ENCODE measurements around the gene OPTC. TPM values are rescaled to one million over a fixed set of nuclear protein-coding genes. Genes with fewer than 3 reads are reported as not detected.

Gene OPTC
- total RNA-seq, 1 donor from 2014 or later, result not detected

DNA sequence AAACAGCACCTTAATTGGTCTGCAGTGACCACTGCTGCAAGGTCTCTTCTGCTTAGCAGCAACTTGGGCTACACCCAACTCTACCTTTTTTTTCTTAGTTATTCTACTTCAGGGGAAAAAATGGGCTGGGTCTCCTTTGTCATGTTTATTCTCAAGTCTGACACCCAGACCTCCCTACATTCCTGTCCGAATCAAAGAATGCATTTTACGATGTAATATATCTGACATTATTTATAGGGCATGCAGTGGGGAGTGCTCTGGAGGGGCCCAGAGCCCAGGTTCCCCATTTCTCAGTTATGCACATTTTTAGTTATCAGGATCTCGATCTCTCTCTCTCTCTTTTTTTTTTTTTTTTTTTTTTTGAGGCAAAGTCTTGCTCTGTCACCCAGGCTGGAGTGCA, 50.5 kb downstream of the OPTC start:
- no peak overlapping the region for H2AFZ ChIP-seq (ENCODE audit: low read depth, low read length)
- H3K79me2 ChIP-seq (ENCODE audit: insufficient read depth, low read length), result no peaks in the 10 kb centered on the region
- FAIRE-seq (no peak), DNase-seq (ENCODE audit: low read depth) (no peak)
- no peaks in the 10 kb centered on the region for H3K27me3 ChIP-seq (ENCODE audit: insufficient read depth, low read length)
- Mint-ChIP-seq H3K9me3 (ENCODE audit: unreplicated experiment) (no peaks in the 10 kb centered on the region), H3K4me3 (ENCODE audit: unreplicated experiment) (no peak overlapping the region), H3K4me1 (ENCODE audit: low read depth, unreplicated experiment) (peaks cover 4% of the 10 kb centered on the region), H3K36me3 (ENCODE audit: low read depth, unreplicated experiment) (no peaks in the 10 kb centered on the region), H3K27me3 (ENCODE audit: low read depth, unreplicated experiment) (peaks cover 9% of the 10 kb centered on the region), H3K27ac (ENCODE audit: unreplicated experiment) (no peak overlapping the region)
- no peak overlapping the region for H3K27ac ChIP-seq (ENCODE audit: low read depth, low read length)
- no peak overlapping the region for H3K4me3 ChIP-seq (ENCODE audit: insufficient read depth, low read depth, low read length)
- H3K9ac ChIP-seq (ENCODE audit: low read length), result no peak overlapping the region
- no peak overlapping the region for H3K4me2 ChIP-seq (ENCODE audit: low read length)
- no peaks in the 10 kb centered on the region for H3K4me1 ChIP-seq (ENCODE audit: insufficient read depth, low read length)
- no peaks in the 10 kb centered on the region for H3K9me3 ChIP-seq (ENCODE audit: insufficient read depth, low read depth, low read length)
- H4K20me1 ChIP-seq (ENCODE audit: insufficient read depth, low read length), result no peaks in the 10 kb centered on the region
- no peak for TF ChIP-seq EZH2 (IDR thresholded peaks at IDR 0.05; ENCODE audit: insufficient read depth, low read length)
- no peak for TF ChIP-seq CTCF (IDR thresholded peaks at IDR 0.05; ENCODE audit: insufficient read depth, low read depth, low read length)
- no peaks in the 10 kb centered on the region for H3K36me3 ChIP-seq (ENCODE audit: insufficient read depth, low read length)

- H3K27me3 Mint-ChIP-seq (ENCODE audit: low read depth, unreplicated experiment), result peaks cover 7% of the 10 kb centered on the region
- no peak overlapping the region for H3K4me3 Mint-ChIP-seq (ENCODE audit: unreplicated experiment)
- H3K36me3 Mint-ChIP-seq (ENCODE audit: low read depth, unreplicated experiment), result no peaks in the 10 kb centered on the region
- Histone ChIP-seq H3K79me2 (ENCODE audit: insufficient read depth, low read length) (no peaks in the 10 kb centered on the region), H3K4me2 (ENCODE audit: low read length) (no peak overlapping the region), H4K20me1 (ENCODE audit: insufficient read depth, low read length) (no peaks in the 10 kb centered on the region), H3K27me3 (ENCODE audit: insufficient read depth, low read length) (no peaks in the 10 kb centered on the region), H3K9ac (ENCODE audit: low read length) (no peak overlapping the region), H3K9me3 (ENCODE audit: insufficient read depth, low read depth, low read length) (no peaks in the 10 kb centered on the region), H3K36me3 (ENCODE audit: insufficient read depth, low read length) (no peaks in the 10 kb centered on the region), H3K27ac (ENCODE audit: low read depth, low read length) (no peak overlapping the region), H3K4me1 (ENCODE audit: insufficient read depth, low read length) (no peaks in the 10 kb centered on the region), H3K4me3 (ENCODE audit: insufficient read depth, low read depth, low read length) (no peak overlapping the region), H2AFZ (ENCODE audit: low read depth, low read length) (no peak overlapping the region)
- no peaks in the 10 kb centered on the region for H3K9me3 Mint-ChIP-seq (ENCODE audit: unreplicated experiment)
- DNase-seq (ENCODE audit: low read depth) (no peak), FAIRE-seq (no peak)
- no peak for TF ChIP-seq EZH2 (IDR thresholded peaks at IDR 0.05; ENCODE audit: insufficient read depth, low read length)
- TF ChIP-seq CTCF (IDR thresholded peaks at IDR 0.05; ENCODE audit: insufficient read depth, low read depth, low read length), result no peak
- H3K4me1 Mint-ChIP-seq (ENCODE audit: low read depth, unreplicated experiment), result peaks cover 4% of the 10 kb centered on the region
- no peak overlapping the region for H3K27ac Mint-ChIP-seq (ENCODE audit: unreplicated experiment)
Observed at GRCh38 chr1:203544978-203545816, 51.2 kb downstream of the OPTC start.

GRCh38 chr1:203546274-203546673, 52.3 kb downstream of the OPTC start:
- H2AFZ ChIP-seq (ENCODE audit: low read depth, low read length), result no peak overlapping the region
- H3K4me3 Mint-ChIP-seq (ENCODE audit: unreplicated experiment), result no peak overlapping the region
- no peaks in the 10 kb centered on the region for H3K27me3 ChIP-seq (ENCODE audit: insufficient read depth, low read length)
- FAIRE-seq (no peak), DNase-seq (ENCODE audit: low read depth) (no peak)
- no peaks in the 10 kb centered on the region for H3K9me3 ChIP-seq (ENCODE audit: insufficient read depth, low read depth, low read length)
- no peaks in the 10 kb centered on the region for H3K79me2 ChIP-seq (ENCODE audit: insufficient read depth, low read length)
- H3K27ac Mint-ChIP-seq (ENCODE audit: unreplicated experiment), result no peak overlapping the region
- no peaks in the 10 kb centered on the region for H3K36me3 ChIP-seq (ENCODE audit: insufficient read depth, low read length)
- peaks cover 4% of the 10 kb centered on the region for H3K4me1 Mint-ChIP-seq (ENCODE audit: low read depth, unreplicated experiment)
- no peak overlapping the region for H3K27ac ChIP-seq (ENCODE audit: low read depth, low read length)
- H3K36me3 Mint-ChIP-seq (ENCODE audit: low read depth, unreplicated experiment), result no peaks in the 10 kb centered on the region
- H3K4me1 ChIP-seq (ENCODE audit: insufficient read depth, low read length), result no peaks in the 10 kb centered on the region
- TF ChIP-seq EZH2 (IDR thresholded peaks at IDR 0.05; ENCODE audit: insufficient read depth, low read length), result no peak
- no peak for TF ChIP-seq CTCF (IDR thresholded peaks at IDR 0.05; ENCODE audit: insufficient read depth, low read depth, low read length)
- H3K4me3 ChIP-seq (ENCODE audit: insufficient read depth, low read depth, low read length), result no peak overlapping the region
- no peaks in the 10 kb centered on the region for H4K20me1 ChIP-seq (ENCODE audit: insufficient read depth, low read length)
- no peak overlapping the region for H3K4me2 ChIP-seq (ENCODE audit: low read length)
- no peaks in the 10 kb centered on the region for H3K9me3 Mint-ChIP-seq (ENCODE audit: unreplicated experiment)
- no peak overlapping the region for H3K9ac ChIP-seq (ENCODE audit: low read length)
- peaks cover 7% of the 10 kb centered on the region for H3K27me3 Mint-ChIP-seq (ENCODE audit: low read depth, unreplicated experiment)
